ENCODE results near the gene REELD1.

REELD1 gene

DNA sequence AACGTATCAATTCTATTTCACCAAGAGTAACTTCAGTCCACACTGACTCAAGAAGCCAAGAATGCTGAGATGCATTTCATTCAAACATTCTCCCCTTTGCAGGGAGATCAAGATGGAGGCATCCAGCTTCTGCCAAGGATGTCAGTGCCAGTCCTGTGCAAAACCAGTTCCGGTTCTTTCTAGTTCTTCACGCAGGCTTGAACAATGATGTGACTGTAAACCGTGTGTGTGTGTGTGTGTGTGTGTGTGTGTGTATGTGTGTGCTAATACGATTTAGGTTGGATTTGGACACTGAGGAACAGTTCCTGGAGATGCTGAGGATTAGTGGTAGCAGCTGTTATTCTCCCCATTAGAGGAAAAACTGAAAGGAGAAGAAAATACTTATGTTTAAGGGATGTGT is at the start of gene REELD1:
TSS of gene REELD1 (plus strand) at position 301 of the 400 bp plus-strand sequence. CDS start 2,415 bp downstream, outside the sequence.
- DNase-seq, result no peak

DNA sequence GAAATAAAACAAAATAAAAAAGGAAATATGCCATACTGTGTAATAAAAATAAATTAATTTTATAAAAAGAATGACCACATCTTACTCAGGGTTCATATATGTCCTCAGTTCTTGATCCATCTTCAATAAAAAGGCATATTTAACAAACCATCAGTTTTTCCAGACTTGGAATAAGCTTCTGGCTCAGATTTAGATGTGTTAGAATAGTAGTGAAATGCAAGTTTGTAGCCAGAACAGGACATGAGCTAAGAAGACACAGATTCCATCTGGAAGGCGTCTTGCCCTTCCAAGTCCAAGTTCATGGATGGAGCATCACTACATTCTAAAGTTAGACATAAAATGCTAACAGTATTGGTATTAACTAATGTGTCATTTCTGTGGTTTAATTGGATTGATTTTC is 49.1 kb upstream of the REELD1 start:
- no peak for DNase-seq

DNA sequence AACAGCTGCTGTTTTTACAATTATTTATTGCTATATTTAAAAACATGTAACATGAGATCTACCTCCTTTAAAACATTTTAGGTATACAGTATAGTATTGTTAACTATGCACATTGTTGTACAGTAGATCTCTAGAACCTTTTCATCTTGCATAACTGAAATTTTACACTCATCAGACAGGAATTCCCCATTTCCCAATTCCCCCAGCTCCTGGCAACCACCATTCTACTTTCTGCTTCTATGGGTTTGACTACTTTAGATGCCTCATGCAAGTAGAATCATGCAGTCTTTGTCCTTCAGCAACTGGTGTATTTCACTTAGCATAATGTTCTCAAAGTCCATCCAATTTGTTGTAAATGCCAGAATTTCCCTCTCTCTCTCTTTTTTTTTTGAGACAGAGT is 48.5 kb upstream of the REELD1 start:
- no peak for DNase-seq

DNA sequence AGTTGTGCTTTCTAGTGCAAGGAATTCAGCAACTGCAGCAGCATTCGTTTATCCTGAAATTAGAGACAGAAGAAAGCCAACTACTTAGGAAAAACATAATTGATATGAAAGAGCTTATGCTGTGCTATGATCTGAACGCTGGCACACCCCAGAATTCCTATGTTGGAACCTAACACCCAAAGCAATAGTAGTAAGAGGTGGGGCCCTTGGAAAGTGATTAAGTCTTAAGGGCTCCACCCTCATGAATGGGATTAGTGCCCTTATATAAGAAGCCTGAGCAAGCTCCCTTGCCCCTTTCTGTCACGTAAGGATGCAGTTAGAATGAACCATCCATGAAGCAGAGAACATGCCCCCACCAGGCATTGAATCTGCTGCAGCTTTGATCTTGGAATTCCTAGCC is 44.2 kb upstream of the REELD1 start:
- no peak for DNase-seq

DNA sequence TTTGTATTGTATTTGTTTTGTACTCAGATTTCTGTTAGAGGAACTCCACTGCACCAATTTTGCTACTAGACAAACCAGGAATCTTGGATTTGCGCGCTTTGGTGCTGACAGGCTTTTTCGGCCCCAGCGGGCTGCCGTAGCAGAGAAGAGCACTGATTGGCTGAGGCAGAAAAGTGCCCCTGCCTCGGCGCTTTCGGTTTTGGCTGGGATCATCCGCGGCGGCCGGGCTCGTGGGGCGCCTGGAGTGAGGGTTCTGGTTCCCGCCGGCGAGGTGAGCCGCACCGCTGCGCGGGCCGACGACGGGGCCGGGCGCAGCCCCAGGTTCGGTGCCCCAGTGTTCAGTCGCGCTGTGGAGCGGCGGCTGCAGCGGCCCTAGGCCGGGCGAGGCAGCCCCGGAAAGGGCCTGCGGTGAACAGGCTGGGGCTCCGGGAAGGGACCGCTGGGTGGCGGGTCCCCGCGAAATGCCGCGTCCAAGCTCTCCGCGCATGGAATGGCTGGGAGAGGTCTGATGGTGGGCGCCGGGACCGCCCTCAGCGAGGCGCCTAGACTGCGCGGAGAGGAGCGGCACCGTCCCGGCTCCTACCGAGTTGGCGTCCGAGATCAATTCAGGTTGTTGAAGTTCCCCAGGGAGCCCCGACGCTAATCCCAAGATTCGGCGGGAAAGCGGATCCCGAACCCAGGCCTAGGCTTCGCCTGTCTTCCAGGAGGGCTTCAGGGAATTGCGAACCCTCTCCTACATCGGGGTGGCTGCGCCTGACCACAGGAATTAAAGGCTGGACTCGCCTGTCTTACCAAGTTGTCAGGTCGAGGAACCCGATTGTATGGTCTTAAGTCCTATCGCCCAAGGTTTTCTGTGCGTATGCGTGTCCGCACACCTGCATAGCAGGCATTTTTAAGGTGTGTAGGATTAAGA is 38.5 kb upstream of the REELD1 start, which contains the start of gene LSM6:
TSS of gene LSM6 (plus strand) at position 178 of the 913 bp plus-strand sequence. CDS start 7,204 bp downstream, outside the sequence.
- DNase-seq, result peak; percentile 81

DNA sequence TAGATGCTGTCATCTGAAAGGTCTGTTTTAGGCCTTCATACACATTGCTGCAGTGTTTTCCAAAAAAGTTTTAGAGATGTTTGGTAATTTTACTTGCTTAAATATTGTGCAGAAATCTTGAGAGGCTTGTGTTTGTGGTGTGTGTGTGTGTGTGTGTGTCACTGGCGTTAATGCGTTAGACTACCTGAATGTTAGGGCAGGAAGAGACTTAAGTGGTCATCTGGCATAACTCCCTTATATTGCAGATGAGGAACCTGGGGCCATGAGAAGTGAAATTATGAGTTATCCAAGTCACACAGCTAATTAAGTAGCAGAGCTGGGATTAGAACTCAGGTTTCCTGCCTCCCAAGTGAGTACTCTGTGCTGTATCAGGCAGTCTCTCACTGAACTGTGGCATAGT is 37.4 kb upstream of the REELD1 start:
- no peak for DNase-seq

DNA sequence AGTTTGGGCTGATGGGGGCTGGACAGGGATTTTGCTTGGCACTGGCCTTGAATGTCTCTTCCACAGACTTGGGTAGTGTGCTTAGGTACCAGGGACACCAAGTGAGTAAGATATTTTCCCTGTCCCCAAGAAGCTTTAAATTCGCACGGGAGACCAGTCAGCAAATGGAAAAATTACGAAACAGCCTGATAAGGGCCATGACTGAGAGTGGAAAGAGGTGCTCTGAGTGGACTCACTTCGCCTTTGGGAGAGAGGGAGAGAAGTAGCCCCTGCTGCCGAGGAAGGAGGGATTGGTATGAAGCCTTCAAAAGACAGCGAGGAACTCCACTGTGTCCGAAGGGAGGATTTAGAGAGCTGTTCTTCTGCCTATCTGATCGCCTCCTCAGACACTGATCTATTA is 36.2 kb upstream of the REELD1 start:
- DNase-seq, result no peak

DNA sequence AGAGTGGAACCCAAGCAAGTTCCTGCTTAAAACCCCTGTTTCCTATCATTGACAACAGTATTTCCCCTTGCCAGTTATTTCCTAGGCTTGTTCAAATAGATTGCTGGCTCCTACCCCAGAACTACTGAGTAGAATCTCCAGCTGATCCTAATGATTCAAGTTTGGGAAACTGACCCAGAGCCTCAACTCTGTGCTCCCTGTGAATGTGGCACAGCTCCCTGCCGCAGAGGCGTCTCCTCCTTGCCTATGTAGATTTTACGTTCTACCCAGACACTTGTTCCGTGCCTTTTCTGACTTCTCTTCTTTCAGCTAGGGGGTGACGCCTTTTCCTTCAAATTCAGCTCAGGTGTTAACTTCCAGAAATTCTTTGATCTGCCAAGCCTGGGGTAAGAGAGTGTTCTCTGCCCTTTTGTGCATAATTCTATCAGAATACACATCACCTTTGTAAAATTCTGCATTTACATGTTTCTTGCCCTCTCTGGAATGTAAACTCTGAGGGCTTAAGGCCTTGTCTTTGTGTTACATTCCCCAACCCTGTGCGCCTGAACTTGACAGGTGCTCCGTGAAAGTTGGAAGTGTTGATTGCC is 34.5 kb upstream of the REELD1 start:
- no peak for DNase-seq

DNA sequence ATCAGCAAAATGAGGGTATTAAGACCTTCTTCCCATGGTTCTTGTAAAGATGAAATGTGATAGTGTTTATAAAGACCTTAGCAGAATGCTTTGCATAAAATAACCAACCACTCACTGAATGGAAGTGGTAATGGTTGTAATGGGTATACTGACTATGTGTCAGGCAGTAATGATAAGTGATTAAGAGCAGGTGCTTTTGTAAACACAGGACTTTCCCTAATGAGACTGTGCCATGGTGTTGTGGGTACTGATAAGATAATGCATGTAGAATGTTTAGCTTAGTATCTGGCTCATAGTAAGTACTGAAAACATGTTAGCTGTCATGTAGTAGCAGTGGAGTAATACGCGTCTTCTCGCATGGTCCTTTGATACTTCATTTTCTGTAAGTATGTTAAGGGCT is 31.9 kb upstream of the REELD1 start:
- no peak for DNase-seq

DNA sequence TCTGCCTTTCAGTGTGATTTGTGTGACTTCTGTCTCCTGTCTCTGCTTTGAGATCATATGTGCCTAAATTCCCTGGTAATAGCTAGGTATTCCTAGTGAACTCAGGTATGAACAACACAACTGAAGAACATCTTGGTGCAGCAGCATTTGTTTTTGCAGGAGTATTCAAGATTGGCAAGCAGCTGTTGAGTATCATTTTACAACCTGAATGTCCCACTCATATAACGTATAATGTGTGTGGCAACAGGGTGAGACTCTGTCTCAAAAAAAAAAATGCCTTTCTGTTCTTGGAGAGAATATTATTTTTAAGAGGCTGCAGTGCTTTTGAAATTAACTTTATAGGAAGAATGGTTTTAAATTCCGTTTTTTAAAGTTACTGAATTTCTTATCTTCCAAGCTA is 31.1 kb upstream of the REELD1 start:
- no peak for DNase-seq

DNA sequence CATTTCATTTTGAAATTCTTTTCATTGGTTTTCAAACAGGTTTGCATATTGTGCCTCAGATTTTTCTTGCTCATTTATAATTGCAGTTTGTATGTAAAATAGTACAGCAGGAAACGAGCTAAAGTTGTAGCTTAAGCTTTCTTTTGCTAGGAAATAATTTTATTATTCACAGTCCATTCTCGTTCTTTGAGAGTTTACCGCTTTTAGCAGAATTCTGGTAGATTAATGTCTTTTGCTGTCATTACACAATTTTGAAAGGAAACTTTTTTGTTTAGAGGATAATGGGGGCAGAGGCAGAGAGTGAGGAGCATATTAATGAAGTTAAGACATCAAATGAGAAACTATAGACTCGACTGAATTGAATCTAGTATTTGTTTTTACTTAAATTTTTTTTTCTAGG is 28.3 kb upstream of the REELD1 start:
- DNase-seq, result no peak

DNA sequence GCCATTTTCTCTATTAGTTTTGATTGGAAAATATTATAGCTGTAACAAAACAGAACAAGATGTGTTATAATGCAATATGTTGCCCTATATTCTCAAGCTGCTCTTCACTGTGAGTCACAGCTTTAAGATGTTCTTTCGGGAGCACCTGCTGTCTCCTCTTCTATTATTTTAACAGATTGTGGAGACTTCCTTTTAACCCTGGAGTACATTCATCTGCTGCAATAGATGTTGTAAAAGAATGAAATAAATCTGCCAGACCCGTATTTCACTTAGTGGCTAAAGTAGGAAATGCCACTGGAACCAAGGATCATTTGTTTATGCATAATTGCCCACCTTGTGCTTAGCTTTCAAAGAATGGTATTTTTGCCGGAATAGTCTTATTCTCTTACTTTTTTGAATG is 27.7 kb upstream of the REELD1 start:
- DNase-seq, result no peak

DNA sequence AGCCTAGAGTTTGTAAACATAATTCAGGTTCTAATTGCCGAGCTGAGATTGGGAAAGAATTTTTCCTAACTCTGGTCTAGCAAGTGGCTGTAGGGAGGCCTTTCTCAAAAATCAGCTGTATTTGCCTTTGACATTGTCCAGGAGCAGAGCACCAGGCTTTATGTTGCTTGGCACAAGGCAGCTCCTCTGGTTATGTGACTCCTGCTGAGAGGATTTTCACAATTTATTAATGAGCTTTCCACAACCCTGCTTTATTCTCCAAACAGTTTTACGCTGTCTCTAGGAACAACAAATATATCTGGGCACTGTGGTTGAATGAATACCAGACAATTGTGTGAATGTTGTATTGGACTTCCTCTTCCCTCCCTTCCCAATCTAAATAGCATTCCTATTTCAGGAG is 23.9 kb upstream of the REELD1 start:
- no peak for DNase-seq

DNA sequence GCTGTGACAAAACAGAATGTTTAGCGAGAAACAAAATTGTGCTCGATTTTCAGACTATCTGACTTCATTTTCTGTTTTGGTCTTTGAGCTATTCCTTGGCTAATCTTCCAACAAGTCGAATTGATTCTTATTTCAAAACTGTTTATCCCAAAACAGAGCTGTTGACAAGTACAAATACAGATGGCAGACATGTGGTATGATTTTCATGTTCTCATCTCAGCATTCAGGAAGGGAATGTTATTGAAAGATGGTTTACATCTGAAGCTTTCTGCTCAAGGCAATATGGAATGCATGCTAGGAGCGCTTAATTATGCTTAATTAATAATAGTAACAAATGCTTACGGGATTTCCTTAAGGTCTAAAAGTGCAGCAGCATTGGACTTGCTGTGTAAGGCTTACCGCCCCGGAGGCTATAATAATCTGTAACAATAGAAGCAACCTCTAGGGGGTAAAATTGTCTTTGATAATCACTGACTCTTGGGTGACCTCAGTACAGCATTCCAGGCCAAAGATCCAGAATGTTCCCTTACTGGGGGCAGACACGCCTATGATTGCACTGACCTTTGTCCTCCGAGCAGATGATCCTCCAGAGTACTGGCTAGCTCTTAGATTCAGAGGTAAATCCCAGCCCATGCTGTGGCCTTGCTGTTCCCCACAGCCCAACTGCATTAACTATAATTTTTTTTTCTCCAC is 22.4 kb upstream of the REELD1 start:
- no peak for DNase-seq

DNA sequence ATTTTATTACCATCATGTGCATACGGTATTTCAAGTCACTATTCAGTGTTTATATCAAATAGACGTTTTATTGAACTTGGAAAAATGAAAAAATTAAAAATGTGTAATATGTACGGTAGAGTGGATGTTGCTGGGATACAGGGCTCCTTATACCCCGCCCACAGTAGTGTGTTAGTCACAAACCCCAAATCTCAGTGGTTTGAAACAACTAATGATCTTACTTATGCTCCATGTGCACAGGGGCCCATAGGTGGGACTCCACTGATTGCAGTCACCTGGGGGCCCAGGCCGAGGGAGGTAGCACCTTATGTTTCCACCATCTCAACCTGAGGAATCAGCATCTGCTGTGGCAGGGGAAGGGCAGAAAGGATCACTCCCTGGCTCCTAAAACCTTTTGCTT is 20.7 kb upstream of the REELD1 start:
- DNase-seq, result no peak

DNA sequence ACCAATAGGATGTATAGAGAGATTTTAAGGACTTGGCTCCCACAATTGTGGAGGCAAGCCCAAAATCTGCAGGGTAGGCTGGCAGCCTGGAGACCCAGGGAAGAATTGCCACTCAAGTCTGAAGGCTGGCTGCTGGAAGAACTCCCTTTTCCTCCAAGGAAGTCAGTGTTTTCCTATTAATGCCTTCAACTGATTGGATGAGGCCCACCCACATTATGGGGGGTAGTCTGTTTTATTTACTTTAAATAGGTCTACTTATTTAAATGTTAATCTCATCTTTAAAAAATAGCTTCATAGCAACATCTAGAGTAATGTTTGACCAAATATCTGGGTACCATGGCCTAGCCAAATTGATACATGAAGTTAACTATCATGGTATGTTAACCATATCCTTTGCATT is 20.1 kb upstream of the REELD1 start:
- no peak for DNase-seq

DNA sequence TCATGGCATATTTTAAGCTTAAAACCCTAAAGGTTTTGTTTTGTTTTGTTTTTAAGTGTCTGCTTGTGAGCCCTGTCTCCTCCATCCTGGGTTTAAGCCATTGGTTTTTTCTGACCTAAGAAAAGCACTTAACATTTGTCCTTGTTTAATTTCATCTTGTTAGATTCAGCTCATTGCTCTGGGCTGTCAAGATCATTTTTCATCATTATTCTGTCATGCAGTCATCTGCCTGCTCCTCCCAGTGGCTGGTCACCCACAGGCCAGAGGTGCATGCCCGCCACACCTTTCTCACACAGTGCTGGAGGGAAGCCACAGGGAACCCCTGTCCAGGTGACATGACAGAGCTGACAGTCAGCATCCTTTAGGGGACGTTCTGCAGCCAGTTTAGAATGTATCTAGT is 11.7 kb upstream of the REELD1 start:
- DNase-seq, result no peak

DNA sequence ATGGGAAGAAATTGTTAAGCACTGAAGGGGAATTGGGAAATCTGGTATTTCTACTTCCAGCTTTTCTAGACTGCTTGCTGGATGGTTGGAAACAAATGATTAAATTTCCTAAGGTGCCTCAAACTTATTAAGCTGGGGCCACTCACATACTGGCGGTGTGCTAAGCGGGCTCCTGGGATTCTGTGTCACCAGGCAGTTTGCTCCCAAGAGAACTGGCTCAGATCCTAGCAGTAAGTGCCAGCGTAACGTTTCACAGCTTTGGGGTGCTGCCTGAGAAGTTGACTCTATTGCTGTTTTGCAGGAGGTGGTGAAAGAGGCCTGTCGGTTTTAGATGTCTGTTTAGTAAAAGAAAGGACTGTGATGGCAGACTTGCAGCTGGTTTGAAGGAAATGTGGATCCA is 6.9 kb upstream of the REELD1 start:
- no peak for DNase-seq

DNA sequence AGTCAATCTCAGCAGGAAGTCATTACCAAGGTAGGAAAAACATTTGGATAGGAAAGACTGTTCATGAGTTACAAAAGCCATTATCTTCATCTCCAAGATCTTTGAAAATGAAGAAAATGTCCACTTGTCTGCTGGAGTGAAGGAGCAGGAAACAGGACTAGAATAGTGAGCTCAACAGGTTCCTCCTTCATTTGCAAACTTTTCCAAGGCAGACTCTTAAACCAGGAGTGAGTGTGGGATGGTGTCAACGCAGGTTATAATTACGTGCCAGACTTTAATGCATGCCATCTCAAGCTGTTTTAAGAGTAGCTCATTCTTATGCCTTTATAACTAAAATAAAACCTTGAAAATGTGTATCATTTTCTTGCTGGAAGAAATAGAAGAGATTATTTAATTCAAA is 3.4 kb upstream of the REELD1 start:
- DNase-seq, result no peak

DNA sequence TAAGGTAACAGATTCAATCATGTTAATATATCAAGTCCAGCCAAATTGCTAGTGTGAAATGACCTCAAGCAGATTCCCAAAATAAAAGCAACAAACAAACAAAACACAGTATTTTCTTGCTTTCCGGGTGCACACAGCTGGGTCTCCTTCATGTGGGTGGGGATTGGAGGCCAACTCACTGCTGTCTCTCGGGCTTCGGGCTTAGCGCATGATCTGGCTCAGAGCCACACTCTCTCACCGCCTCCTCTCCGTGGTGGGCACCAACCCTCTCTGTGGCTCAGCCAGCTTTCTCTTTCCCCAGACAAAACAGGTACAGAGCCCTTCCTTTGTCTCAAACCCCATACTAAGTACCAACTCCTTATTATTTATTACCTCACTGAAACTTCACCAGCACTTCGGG is 2.9 kb upstream of the REELD1 start:
- no peak for DNase-seq

DNA sequence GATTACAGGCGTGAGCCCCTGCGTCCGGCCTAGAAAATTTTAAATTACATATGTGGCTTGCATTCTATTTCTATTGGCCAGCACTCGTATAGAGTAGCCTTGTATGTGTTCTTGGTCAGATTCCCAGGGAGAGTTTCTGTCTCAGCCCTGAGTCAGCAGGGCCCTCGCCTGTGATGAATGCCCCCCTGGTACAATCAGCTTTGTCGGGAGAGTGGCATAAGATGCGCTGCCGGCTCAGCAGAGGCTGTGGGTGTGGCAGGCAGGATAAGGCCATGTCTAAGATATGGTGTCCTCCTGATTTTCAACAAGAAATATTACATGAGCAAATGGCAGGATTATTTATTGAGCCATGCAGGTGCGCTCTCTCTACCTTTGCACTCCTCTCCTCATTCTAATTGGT is 1.6 kb upstream of the REELD1 start:
- no peak for DNase-seq

DNA sequence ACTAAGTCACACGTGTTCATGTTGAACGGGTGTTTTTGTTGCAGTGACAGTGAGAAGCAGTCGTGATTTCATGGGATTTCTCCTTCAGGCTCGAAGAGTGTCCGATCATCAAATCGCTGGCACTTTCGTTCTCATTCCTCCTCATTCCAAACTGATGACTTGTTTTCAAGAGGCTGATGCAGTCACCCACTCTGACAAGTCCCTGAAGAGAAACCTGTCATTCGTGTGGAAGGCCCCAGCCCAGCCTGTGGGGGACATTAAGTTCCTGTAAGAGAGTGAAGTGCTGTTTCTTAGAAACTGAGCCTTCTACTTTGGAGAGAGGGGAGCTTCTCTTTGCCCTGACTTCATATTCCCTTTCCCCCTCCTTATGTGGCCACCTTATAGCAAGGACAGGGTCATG is 8.0 kb downstream of the REELD1 start:
- no peak for DNase-seq

DNA sequence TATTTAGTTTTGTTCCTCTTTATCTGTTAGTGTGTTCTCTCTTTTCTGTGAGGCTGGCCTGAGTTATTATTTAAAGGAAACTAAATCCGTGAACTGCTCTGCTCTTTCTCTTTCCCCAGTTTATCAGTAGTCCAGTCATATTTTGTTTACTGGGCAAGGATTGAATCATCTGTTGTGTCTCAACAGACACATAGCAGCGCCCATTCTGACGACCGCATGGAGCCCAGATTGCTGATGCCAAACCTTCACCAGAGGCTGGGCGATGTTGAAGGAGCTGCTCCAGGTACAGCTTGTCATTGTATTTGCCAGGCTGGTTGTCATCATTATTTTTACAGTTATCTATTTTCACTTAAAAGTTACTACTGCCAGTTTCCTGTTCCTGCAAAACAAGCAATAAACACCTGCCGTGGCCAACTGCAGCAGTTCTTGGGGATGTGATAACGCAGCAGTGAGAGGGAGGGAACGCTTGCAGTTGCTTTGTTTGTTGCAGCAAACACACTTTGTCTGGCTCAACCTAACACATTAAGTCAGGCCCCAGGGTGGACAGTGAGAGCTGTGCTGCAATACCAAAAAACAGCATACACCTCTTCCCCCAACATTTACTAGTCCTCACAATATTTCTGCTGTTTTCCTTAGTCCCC is 10.1 kb downstream of the REELD1 start:
- no peak for DNase-seq
